Measurements from ENCODE around the gene PIGC.

PIGC gene

DNA sequence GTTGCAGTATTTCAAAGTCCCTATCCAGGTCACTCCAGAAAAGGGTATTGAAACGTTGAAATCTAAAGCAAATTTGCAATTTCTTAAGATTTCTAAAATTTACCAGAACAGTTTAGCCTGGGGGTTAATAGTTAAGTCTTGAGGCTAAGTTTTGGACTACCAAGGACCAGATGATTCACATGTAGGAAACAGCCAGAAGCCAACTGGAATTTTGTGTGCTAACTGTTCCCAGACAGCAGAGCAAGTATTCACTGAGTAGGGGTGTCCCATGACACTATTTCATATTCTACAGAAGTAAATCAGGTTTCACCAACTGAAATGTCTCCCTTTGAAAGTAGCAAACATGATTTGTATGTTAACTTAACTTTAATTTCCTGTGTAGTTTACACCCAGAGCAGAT is 34.9 kb downstream of the PIGC start:
- TF ChIP-seq, protein P1, sequence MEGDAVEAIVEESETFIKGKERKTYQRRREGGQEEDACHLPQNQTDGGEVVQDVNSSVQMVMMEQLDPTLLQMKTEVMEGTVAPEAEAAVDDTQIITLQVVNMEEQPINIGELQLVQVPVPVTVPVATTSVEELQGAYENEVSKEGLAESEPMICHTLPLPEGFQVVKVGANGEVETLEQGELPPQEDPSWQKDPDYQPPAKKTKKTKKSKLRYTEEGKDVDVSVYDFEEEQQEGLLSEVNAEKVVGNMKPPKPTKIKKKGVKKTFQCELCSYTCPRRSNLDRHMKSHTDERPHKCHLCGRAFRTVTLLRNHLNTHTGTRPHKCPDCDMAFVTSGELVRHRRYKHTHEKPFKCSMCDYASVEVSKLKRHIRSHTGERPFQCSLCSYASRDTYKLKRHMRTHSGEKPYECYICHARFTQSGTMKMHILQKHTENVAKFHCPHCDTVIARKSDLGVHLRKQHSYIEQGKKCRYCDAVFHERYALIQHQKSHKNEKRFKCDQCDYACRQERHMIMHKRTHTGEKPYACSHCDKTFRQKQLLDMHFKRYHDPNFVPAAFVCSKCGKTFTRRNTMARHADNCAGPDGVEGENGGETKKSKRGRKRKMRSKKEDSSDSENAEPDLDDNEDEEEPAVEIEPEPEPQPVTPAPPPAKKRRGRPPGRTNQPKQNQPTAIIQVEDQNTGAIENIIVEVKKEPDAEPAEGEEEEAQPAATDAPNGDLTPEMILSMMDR (conservative IDR thresholded peaks at IDR 0.05; ENCODE audit: low read depth, low read length), result no peak
- H3K4me3 ChIP-seq (ENCODE audit: low read length), result no peak overlapping the region
- DNase-seq (ENCODE audit: low read depth), result no peak

DNA sequence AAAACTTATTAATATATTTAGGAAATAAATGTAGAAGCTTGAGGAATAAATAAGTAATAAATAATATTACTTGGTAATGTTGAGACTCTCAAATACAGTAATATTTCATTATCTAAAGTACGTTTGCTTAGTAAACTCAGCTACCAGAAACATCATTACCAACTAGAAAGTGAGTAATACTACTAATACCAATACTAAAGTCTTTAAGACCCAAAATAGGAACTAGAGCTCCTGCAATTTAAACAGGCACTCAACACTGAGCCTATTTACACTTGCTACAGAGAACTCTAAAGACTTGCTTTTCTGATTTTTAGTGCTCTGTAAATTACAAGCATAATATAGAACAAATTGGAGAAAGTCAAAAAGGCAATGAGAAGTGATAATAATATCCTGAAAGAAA is 36.9 kb downstream of the PIGC start:
- DNase-seq (ENCODE audit: low read depth), result no peak
- TF ChIP-seq, protein P1 (conservative IDR thresholded peaks at IDR 0.05; ENCODE audit: low read depth, low read length), result no peak
- no peak overlapping the region for H3K4me3 ChIP-seq (ENCODE audit: low read length)

DNA sequence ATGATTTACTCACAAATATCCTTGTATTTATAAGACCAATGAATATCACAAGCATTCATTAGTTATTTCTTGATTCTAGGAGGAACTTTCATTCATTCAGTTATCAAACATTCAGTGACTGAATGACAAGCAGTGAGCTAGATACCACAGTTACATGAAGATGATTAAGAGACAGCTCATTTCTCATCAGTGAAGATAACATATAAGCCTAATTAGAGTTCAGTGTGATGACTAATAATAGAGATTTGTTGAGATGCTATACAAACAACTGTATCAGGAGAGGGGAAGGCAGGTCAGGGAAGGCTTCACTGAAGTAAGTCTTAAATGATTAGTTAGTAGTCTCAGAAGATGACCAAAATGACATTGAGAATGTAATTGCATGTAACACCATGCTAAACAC is 38.0 kb downstream of the PIGC start:
- TF ChIP-seq, protein P1 (conservative IDR thresholded peaks at IDR 0.05; ENCODE audit: low read depth, low read length), result no peak
- H3K4me3 ChIP-seq (ENCODE audit: low read length), result no peak overlapping the region
- no peak for DNase-seq (ENCODE audit: low read depth)

DNA sequence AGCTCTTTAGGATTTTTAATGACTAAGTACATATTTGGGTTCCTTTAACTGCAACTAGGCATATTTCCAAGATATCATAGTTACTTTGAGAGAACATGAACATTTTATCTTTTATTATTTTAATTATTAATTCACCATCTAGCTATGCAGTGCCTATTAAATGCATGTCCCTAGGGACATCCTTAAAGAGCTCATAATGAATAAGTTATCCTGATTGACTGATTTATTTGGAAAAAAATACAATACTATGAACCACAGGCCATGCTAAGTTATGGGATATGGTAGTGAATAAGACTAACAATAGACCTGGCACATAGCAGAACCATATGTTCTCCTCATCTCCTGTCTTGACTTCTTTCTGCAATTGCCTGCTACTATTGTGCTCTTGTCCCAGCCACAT is 39.7 kb downstream of the PIGC start:
- TF ChIP-seq, protein P1 (conservative IDR thresholded peaks at IDR 0.05; ENCODE audit: low read depth, low read length), result no peak
- no peak overlapping the region for H3K4me3 ChIP-seq (ENCODE audit: low read length)

DNA sequence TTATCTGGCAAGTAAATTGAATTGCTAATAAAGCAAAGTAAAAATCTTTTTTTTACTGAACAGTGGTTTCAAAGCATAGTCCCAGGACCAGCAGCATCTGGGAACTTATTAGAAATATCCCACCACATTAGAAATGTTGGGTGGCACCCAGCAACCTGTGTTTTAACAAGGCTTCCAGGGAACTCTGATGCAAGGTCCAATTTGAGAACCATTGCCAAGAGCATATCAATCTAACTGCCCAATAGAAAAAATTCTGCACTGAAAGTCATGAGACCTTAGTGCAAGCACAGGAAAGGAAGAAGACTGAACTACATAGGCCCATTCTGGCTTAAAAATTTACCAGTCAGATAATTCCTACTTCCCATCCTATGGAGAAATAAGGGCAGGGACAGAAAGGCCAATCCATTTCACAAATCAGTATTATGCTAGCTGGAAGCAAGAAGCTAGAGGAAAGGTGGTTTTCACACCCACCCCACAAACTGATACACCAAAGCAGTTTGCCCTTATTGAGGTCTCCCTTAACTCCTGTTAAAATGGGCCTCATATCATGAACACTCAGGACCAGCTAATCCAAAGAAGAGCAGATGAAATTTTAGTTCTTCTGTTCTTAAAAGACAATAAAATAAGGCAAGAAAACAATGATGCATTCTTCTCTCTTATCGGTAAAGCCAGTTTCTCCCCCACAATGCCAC is 40.8 kb downstream of the PIGC start:
- TF ChIP-seq, protein P1 (conservative IDR thresholded peaks at IDR 0.05; ENCODE audit: low read depth, low read length), result no peak
- DNase-seq (ENCODE audit: low read depth), result no peak
- H3K4me3 ChIP-seq (ENCODE audit: low read length), result no peak overlapping the region

More for the DNA sequence above, 39.7 kb downstream of the PIGC start:
- no peak for DNase-seq (ENCODE audit: low read depth)

DNA sequence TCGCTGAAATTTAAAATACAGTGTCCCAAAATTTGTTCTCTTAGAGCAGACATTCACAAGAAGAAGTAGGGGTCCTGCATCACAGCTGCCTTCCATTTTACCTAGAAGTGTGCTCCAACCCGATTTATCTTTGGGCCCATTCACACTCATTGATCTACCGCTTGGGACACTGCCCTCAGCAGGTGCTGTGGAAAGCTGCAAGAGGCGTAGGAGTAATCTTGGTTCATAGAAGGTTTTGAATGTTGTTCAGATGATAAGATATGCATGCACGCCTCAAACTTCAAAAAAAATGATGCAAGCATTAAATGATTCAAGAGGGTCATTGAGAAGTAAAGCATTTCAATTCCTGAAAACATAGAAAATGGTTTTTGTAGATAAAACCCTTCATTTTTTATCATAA is 42.0 kb downstream of the PIGC start:
- no peak for DNase-seq (ENCODE audit: low read depth)
- TF ChIP-seq, protein P1 (conservative IDR thresholded peaks at IDR 0.05; ENCODE audit: low read depth, low read length), result peak; percentile 27
- no peak overlapping the region for H3K4me3 ChIP-seq (ENCODE audit: low read length)

DNA sequence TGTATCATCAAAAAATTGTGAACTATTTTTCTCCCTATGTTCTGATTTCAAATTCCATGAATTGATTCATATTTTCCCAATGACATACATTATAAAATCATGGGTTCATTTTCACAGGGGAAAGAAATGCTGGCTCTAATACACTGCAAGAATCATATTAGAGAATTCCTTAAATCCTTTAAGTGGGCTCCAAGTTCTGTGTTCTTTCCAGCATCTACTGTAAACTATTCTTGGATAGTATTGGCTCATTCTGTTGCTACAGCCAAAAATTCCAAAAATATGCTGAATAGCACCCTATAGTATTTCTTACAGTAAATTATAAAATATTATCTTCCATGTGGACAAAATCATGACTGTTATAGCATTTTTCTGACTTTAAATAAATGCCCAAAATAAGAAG is 42.4 kb downstream of the PIGC start:
- H3K4me3 ChIP-seq (ENCODE audit: low read length), result no peak overlapping the region
- TF ChIP-seq, protein P1 (conservative IDR thresholded peaks at IDR 0.05; ENCODE audit: low read depth, low read length), result no peak
- DNase-seq (ENCODE audit: low read depth), result no peak
